T-helper 2 cell treated with Interferon-gamma antibody and Interleukin-4, amounts not matched to agents 5 μg/mL and 100 μg/mL, for 36 hours (primary cell): ENCODE data around the gene AP4M1.
"Not testable (repeated sequence)": the region's sequence is repeated elsewhere in the genome, so short reads cannot be mapped to it uniquely, and the experiment has no call there.

ENCODE experiments used
- DNase-seq: peaks from one replicate; pipeline ENCODE4 v3.0.0; 2021; ENCODE audit warnings: low spot score
- H3K27ac Mint-ChIP-seq: one replicate; pipeline ENCODE4 v1.8.0; 2021; ENCODE audit warnings: mild to moderate bottlenecking, mixed read lengths
- H3K27me3 Mint-ChIP-seq: one replicate; pipeline ENCODE4 v1.8.0; 2021; ENCODE audit warnings: low read depth, mixed read lengths
- H3K36me3 Mint-ChIP-seq: one replicate; pipeline ENCODE4 v1.8.0; 2021; ENCODE audit warnings: low read depth, mixed read lengths
- H3K4me1 Mint-ChIP-seq: one replicate; pipeline ENCODE4 v1.8.0; 2021; ENCODE audit warnings: low read depth, mixed read lengths
- H3K4me3 Mint-ChIP-seq: one replicate; pipeline ENCODE4 v1.8.0; 2022; ENCODE audit warnings: mild to moderate bottlenecking, moderate library complexity, mixed read lengths
- H3K9me3 Mint-ChIP-seq: one replicate; pipeline ENCODE4 v1.8.0; 2021; ENCODE audit warnings: mixed read lengths

The AP4M1 gene

DNA sequence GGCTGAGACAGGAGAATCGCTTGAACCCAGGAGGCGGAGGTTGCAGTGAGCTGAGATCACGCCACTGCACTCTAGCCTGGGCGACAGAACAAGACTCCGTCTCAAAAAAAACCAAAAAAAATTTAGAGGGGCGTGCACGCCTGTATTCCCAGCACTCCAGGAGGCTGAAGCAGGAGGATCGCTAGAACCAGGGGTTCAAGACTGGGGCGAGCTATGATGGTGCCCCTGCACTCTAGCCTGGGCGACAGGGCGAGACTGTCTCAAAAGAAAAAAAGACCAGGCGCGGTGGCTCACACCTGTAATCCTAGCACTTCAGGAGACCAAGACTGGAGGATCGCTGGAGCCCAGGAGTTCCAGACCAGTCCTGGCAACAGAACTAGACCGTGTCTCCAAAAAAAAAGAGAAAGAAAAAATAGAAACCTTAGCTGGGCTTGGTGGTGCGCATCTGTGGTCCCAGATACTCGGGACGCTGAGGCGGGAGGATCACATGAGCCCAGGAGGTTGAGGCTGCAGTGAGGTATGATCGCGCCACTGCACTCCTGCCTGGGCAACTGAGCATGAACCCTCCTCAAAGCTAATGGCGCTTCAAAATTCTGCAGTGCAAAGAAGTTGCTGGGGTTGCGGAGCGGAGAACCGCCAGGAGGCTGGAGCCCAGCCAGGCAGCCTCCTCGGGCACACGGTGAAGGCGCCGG is 24.9 kb downstream of the AP4M1 start:
- H3K4me1 Mint-ChIP-seq: peaks cover 17% of the 10 kb centered on the region
- DNase-seq: peak; percentile 20
- H3K27me3 Mint-ChIP-seq: no peaks in the 10 kb centered on the region
- no peaks in the 10 kb centered on the region for H3K9me3 Mint-ChIP-seq
- peak overlapping the region; percentile 100 for H3K27ac Mint-ChIP-seq
- peak overlapping the region; percentile 100 for H3K4me3 Mint-ChIP-seq
- peaks cover 11% of the 10 kb centered on the region for H3K36me3 Mint-ChIP-seq

- Mint-ChIP-seq H3K4me3 (peak within 1 kb of the TSS; percentile 100), H3K27ac (peak within 1 kb of the TSS; percentile 100), H3K4me1 (peaks cover 17% of the 10 kb centered on the region), H3K36me3 (peaks cover 11% of the 10 kb centered on the region), H3K27me3 (no peaks in the 10 kb centered on the region), H3K9me3 (no peaks in the 10 kb centered on the region)
- DNase-seq: peak; percentile 85
These were observed 25.8 kb downstream of the AP4M1 start, which contains the start of gene MBLAC1 for GRCh38 chr7:100126931-100127865. Gene MBLAC1 (plus strand): TSS chr7:100126967. CDS start chr7:100127396, 429 bp downstream.

DNA sequence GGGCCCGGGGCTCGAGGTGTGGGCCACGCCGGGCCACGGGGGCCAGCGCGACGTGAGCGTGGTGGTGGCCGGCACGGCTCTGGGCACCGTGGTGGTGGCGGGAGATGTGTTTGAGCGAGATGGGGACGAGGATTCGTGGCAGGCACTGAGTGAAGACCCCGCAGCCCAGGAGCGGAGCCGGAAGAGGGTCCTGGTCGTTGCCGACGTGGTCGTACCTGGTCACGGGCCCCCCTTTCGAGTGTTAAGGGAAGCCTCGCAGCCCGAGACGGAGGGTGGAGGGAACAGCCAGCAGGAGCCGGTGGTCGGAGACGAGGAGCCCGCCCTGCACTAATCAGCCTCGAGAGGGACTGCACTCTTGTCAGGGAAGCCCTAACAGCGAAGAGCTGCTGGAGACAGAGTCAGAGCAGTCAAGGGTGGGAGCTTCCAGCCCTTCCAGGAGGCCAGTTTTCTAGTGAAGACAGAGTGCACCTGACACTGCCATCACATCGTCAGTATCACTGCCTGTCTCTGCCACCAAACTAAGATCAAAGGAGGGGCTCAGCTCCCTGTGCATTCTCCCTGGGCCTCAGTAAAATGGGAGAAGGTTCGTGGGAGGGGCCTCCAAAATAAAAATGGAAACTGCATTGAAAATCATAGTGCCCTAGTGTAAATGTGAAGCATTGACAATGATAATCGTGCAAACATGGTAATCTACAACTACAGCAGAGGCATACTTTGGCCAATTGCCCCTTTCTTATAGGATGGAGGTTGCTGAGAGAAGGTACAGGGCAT is 26.6 kb downstream of the AP4M1 start:
- Mint-ChIP-seq H3K4me3 (peak overlapping the region; percentile 75), H3K9me3 (no peaks in the 10 kb centered on the region), H3K27ac (peak overlapping the region; percentile 65), H3K27me3 (no peaks in the 10 kb centered on the region), H3K36me3 (peaks cover 11% of the 10 kb centered on the region), H3K4me1 (peaks cover 21% of the 10 kb centered on the region)
- DNase-seq: peak; percentile 22

DNA sequence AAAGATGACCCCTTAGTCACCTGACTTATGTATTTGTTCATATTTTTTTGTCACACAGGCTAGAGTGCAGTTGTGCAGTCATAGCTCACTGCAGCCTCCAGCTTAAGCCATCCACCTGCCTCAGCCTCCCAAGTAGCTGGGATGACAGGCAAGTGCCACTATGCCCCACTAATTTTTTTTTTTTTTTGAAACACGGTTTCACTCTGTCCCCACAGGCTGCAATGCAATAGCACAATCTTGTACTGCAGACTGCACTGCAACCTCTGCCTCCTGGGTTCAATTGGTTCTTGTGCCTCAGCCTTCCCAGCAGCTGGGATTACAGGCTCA is 27.2 kb downstream of the AP4M1 start:
- peaks cover 11% of the 10 kb centered on the region for H3K36me3 Mint-ChIP-seq
- DNase-seq: no peak
- H3K4me1 Mint-ChIP-seq: peaks cover 21% of the 10 kb centered on the region
- no peaks in the 10 kb centered on the region for H3K27me3 Mint-ChIP-seq
- peak overlapping the region; percentile 65 for H3K27ac Mint-ChIP-seq
- no peaks in the 10 kb centered on the region for H3K9me3 Mint-ChIP-seq
- H3K4me3 Mint-ChIP-seq: peak overlapping the region; percentile 75

- H3K4me3 Mint-ChIP-seq, H3K36me3 Mint-ChIP-seq, H3K9me3 Mint-ChIP-seq, H3K27me3 Mint-ChIP-seq, H3K27ac Mint-ChIP-seq, DNase-seq: not testable (repeated sequence)
- H3K4me1 Mint-ChIP-seq: peaks cover 11% of the 10 kb centered on the region
These were observed 28.8 kb downstream of the AP4M1 start for GRCh38 chr7:100130220-100130607.

- Mint-ChIP-seq H3K27ac (no peak overlapping the region), H3K36me3 (no peaks in the 10 kb centered on the region), H3K27me3 (peaks cover 2% of the 10 kb centered on the region), H3K4me1 (peaks cover 8% of the 10 kb centered on the region), H3K9me3 (no peaks in the 10 kb centered on the region), H3K4me3 (peak overlapping the region; percentile 24)
- DNase-seq: peak; percentile 75
These were observed 29.4 kb downstream of the AP4M1 start for GRCh38 chr7:100130608-100131453.

GRCh38 chr7:100132126-100132525 is 30.7 kb downstream of the AP4M1 start:
- no peak for DNase-seq
- Mint-ChIP-seq H3K4me3 (no peak overlapping the region), H3K4me1 (peaks cover 8% of the 10 kb centered on the region), H3K27ac (no peak overlapping the region), H3K27me3 (peaks cover 2% of the 10 kb centered on the region), H3K9me3 (no peaks in the 10 kb centered on the region), H3K36me3 (no peaks in the 10 kb centered on the region)

DNA sequence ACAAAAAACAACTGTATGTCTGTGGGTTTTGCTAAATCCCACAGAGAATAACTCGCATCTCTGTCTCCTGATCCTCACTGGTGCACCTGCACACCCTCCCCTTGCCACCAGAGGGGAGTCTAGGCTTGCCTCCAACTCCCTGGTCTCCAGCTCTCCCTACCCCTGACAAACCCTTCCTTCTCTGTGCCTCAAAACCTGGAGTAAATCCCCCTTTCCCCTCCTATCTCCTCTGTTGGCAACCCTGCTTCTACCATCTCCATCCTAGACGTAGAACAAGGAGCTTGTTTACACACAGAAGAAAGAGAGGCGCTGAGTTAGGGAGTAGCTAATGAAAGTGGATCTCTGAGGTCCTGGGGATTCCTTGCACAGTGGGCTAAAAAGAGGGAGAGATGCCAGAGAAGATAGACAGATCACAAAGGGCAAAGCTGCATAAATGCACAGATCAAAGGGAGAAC is 31.3 kb downstream of the AP4M1 start:
- Mint-ChIP-seq H3K4me1 (peaks cover 10% of the 10 kb centered on the region), H3K36me3 (no peaks in the 10 kb centered on the region), H3K27ac (no peak overlapping the region), H3K27me3 (peaks cover 2% of the 10 kb centered on the region), H3K4me3 (no peak overlapping the region), H3K9me3 (no peaks in the 10 kb centered on the region)
- peak; percentile 54 for DNase-seq

DNA sequence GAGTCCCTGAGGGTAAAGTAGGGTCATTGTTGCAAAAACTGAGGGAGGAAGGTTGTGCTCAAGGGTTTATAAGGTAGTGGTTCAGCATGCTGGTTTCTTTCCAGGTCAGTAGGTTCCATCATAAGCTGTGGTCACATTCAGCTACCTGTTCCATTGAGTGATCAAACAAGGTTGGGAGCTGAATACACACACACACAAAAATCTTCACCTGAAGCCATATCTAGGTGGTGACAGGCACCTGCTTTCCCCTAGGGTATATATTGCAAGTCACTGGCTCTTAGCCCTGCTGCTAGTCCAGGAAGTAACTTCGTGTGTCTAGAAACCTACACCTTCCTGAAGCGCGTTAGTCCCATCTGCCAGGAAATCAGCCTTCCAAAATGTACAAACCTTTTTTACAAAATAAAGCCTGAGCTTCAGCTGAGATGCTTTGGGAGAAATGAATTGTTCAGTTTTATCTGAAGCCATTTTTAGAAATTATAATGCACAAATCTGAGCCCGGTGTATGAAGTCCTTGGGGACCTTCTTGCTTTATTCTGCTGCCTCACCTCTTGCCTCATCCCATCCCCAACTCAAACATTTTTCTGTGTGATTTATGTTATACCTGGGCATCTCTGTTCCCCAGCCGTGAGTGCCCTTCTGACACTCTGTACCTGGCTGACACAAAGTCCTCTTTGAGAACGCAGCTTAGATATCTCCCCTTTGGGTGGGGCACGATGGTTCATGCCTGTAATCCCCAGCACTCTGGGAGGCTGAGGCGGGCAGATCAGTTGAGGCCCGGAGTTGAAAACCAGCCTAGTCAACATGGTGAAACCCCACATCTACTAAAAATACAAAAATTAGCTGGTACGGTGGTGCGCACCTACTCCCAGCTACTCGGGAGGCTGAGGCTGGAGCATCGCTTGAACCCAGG is 36.7 kb downstream of the AP4M1 start:
- Mint-ChIP-seq H3K9me3 (no peaks in the 10 kb centered on the region), H3K36me3 (no peaks in the 10 kb centered on the region), H3K4me1 (peaks cover 16% of the 10 kb centered on the region), H3K27ac (peak overlapping the region; percentile 56), H3K4me3 (no peak overlapping the region), H3K27me3 (peaks cover 2% of the 10 kb centered on the region)
- DNase-seq: no peak

DNA sequence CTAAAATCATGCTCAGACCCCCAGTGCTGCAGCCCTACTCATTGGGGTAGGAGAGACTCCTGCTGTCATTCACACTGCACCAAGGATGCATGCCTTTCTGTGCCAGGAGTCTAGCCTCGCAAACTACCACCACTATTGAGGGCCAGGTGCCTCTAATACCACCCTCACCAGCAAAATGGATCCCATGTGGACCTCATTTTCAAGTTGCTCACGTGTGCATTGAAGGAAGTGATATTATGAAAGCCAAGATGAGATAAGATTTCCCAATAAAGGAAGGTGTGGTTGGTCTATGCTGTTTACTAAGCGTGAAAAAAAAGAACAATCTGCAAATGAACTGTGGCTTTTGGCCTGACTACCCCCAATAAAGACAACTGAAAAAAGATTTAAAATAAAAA is 40.1 kb downstream of the AP4M1 start:
- no peak overlapping the region for H3K4me3 Mint-ChIP-seq

DNA sequence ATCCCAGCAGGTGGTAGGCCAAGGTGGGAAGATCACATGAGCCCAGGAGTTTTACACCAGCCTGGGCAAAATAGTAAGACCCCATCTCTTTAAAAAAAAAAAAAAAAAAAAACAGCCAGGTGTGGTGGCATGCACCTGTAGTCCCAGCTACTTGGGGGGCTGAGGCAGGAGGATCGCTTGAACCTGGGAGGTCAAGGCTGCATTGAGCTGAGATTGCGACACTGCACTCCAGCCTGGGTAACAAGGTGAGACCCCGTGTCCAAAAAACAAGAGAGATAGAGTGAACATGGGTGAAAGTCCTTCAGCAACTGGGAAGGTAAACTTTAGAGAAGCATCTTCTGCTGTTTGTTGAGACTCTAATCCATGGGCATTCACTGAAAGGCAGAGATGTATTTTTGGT is 41.0 kb downstream of the AP4M1 start:
- Mint-ChIP-seq H3K27ac (no peak overlapping the region), H3K36me3 (no peaks in the 10 kb centered on the region), H3K4me1 (peaks cover 18% of the 10 kb centered on the region), H3K9me3 (no peaks in the 10 kb centered on the region), H3K27me3 (no peaks in the 10 kb centered on the region), H3K4me3 (no peak overlapping the region)
- no peak for DNase-seq

More for the DNA sequence above, 40.1 kb downstream of the AP4M1 start:
- no peak for DNase-seq
- no peaks in the 10 kb centered on the region for H3K36me3 Mint-ChIP-seq
- H3K27me3 Mint-ChIP-seq: no peaks in the 10 kb centered on the region
- H3K27ac Mint-ChIP-seq: peak overlapping the region; percentile 34
- no peaks in the 10 kb centered on the region for H3K9me3 Mint-ChIP-seq
- peaks cover 18% of the 10 kb centered on the region for H3K4me1 Mint-ChIP-seq

DNA sequence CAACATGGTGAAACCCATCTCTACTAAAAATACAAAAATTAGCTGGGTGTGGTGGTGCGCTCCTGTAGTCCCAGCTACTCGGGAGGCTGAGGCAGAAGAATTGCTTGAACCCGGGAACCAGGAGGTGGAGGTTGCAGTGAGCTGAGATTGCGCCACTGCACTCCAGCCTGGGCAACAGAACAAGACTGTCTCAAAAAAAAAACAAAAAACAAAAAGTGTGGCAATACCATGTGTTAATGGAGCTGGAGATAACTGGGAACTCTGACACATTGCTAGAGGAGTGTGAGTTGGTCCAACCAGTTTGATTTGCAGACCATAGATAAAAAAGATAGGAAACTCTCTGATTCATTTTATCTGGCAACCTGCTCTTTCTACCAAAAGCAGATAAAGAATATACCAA is 44.9 kb downstream of the AP4M1 start:
- Mint-ChIP-seq H3K4me1 (peaks cover 22% of the 10 kb centered on the region), H3K36me3 (peaks cover 12% of the 10 kb centered on the region)
- DNase-seq, H3K4me3 Mint-ChIP-seq, H3K27ac Mint-ChIP-seq, H3K27me3 Mint-ChIP-seq, H3K9me3 Mint-ChIP-seq: not testable (repeated sequence)
